K562 (cell line): ENCODE data around the gene HCN1. TPM values are rescaled to one million over a fixed set of nuclear protein-coding genes. Genes with fewer than 3 reads are reported as not detected.
A peak's percentile ranks its signal among the peaks of the same experiment; 100 is the strongest.

Experiments used
- ATAC-seq: fragments of 200-7000 bp; cut with Tn5 transposase; 3 replicates; pipeline ENCODE4 v1.9.1; 2020; ENCODE audit warnings: moderate library complexity
- BruUV-seq: library from RNA; stranded (reverse); fragments of 400-500 nt; replicated peaks from 2 replicates; lab custom pipeline; 2021; lab: Mats Ljungman, UMichigan
- CTCF ChIA-PET: fragments of 300-600 bp; formaldehyde crosslinking; extraction: SDS; loops from one replicate; lab custom pipeline; 2021; ENCODE audit warnings: low intra/inter-chr PET ratio; lab: Yijun Ruan, JAX
- POLR2A ChIA-PET: fragments of 300-600, 350-650 bp; sonication (Branson Sonifier 250); formaldehyde crosslinking; extraction: SDS; loops from one replicate; lab custom pipeline; 2021; ENCODE audit warnings: antibody characterized with exemption, inconsistent platforms; lab: Yijun Ruan, JAX
- DNase-seq, 4 experiments: peaks; one replicate each; pipeline versions ENCODE4 v3.0.0 to v3.0.0-alpha.2; 2011 to 2018; ENCODE audit warnings: low spot score in 3 of 4, mixed read lengths in 3 of 4; ENCODE audit errors: extremely low read depth in 1 of 4
- FAIRE-seq: peaks from 2 replicates; lab custom pipeline; 2011; peaks lifted over from hg19 to GRCh38; lab: Jason Lieb, UNC
- H2AFZ ChIP-seq: 2 replicates; pipeline ENCODE4 v1.6.0; 2011; ENCODE audit warnings: low read depth, low read length, control low read depth, inconsistent platforms
- H3K27ac ChIP-seq: fragments of 200-600 bp; 3 replicates; pipeline ENCODE4 v1.8.0; 2011; ENCODE audit warnings: low read depth, mild to moderate bottlenecking, control low read depth, inconsistent platforms, low read length, moderate library complexity, mixed read lengths; ENCODE audit errors: extremely low read depth
- H3K27me3 ChIP-seq, 2 experiments: fragments of 300-600 bp in 1 of 2; 2 replicates in 1 of 2; 3 replicates in 1 of 2; pipeline versions ENCODE4 v1.6.0 to v1.8.0; 2011; ENCODE audit warnings: inconsistent platforms in 2 of 2, low read length in 2 of 2, mild to moderate bottlenecking in 1 of 2, mixed read lengths in 1 of 2, moderate library complexity in 1 of 2; ENCODE audit not compliant: control insufficient read depth in 2 of 2, insufficient read depth in 2 of 2
- H3K36me3 ChIP-seq: fragments of 300-600 bp; 3 replicates; pipeline ENCODE4 v1.8.0; 2011; ENCODE audit warnings: mild to moderate bottlenecking, low read length, inconsistent platforms; ENCODE audit not compliant: control insufficient read depth, insufficient read depth
- H3K4me1 ChIP-seq, 2 experiments: fragments of 200-600 bp in 1 of 2; replicated peaks in 1 of 2; 2 replicates in 1 of 2; 3 replicates in 1 of 2; pipeline versions ENCODE4 v1.5.1 to v1.8.0; 2011; ENCODE audit warnings: inconsistent platforms in 2 of 2, low read length in 2 of 2, mild to moderate bottlenecking in 1 of 2, mixed read lengths in 1 of 2, moderate library complexity in 1 of 2; ENCODE audit not compliant: control insufficient read depth in 2 of 2, insufficient read depth in 2 of 2
- H3K4me2 ChIP-seq: 2 replicates; pipeline ENCODE4 v1.6.1; 2011; ENCODE audit warnings: low read length, control low read depth, inconsistent platforms, mixed read lengths; ENCODE audit not compliant: insufficient read depth
- H3K4me3 ChIP-seq: fragments of 200-600 bp; sonication (generic), shearing (Covaris generic); 2 replicates; pipeline ENCODE4 v1.5.1; 2016; ENCODE audit warnings: control low read depth, inconsistent platforms
- H3K79me2 ChIP-seq: fragments of 200-600 bp; 3 replicates; pipeline ENCODE4 v1.8.0; 2011; ENCODE audit warnings: low read length, inconsistent platforms; ENCODE audit not compliant: control insufficient read depth, insufficient read depth
- H3K9ac ChIP-seq, 2 experiments: 2 replicates each; pipeline versions ENCODE4 v1.6.0 to v1.6.1; 2011; ENCODE audit warnings: low read depth in 2 of 2, low read length in 2 of 2, control low read depth in 1 of 2, inconsistent platforms in 1 of 2, mild to moderate bottlenecking in 1 of 2, mixed read lengths in 1 of 2; ENCODE audit not compliant: insufficient read depth in 1 of 2
- H3K9me1 ChIP-seq: one replicate; pipeline ENCODE4 v1.6.0; 2011; ENCODE audit warnings: inconsistent platforms, mild to moderate bottlenecking, low read length, moderate library complexity; ENCODE audit not compliant: control insufficient read depth, insufficient read depth
- H3K9me3 ChIP-seq: replicated peaks from 2 replicates; pipeline ENCODE4 v1.5.1; 2011; ENCODE audit warnings: low read depth, low read length, inconsistent platforms; ENCODE audit not compliant: control insufficient read depth, insufficient read depth
- H4K20me1 ChIP-seq: replicated peaks from 2 replicates; pipeline ENCODE4 v1.6.1; 2011; ENCODE audit warnings: low read length, inconsistent platforms, mixed read lengths; ENCODE audit not compliant: control insufficient read depth, insufficient read depth
- AFF1 ChIP-seq, 2 experiments: fragments of 450-650 bp; IDR thresholded peaks; 2 replicates each; pipeline ENCODE4 v1.6.1; 2018; ENCODE audit warnings: mild to moderate bottlenecking in 2 of 2, low read depth in 1 of 2; ENCODE audit not compliant: partially characterized antibody in 2 of 2
- DIDO1 ChIP-seq: fragments of 450-650 bp; IDR thresholded peaks from 2 replicates; pipeline ENCODE4 v1.6.1; 2016; ENCODE audit warnings: low read depth, missing biosample characterization, missing genetic modification characterization
- DNMT1 ChIP-seq: fragments of 450-650 bp; IDR thresholded peaks from 2 replicates; pipeline ENCODE4 v1.6.1; 2016; ENCODE audit warnings: antibody characterized with exemption, mild to moderate bottlenecking
- MAFF ChIP-seq: IDR thresholded peaks from 2 replicates; pipeline ENCODE4 v1.6.1; 2012; ENCODE audit warnings: low read length, improper control_type of control experiment
- POLR3G ChIP-seq: IDR thresholded peaks from 2 replicates; pipeline ENCODE4 v1.6.1; 2011; ENCODE audit not compliant: insufficient read length, insufficient replicate concordance; ENCODE audit errors: extremely low read depth
- RREB1 ChIP-seq: fragments of 250-450 bp; sonication (Bioruptor Pico); IDR thresholded peaks from 2 replicates; pipeline ENCODE4 v1.4.0; 2020
- SRSF3 ChIP-seq: fragments of 200-400 bp; formaldehyde crosslinking; IDR thresholded peaks from 2 replicates; pipeline ENCODE4 v1.6.1; 2016; ENCODE audit warnings: mild to moderate bottlenecking, low read length, moderate library complexity; ENCODE audit not compliant: insufficient read depth
- TBP ChIP-seq: optimal IDR thresholded peaks from 2 replicates; pipeline ENCODE3; 2011; ENCODE audit warnings: low read depth, low read length, improper control_type of control experiment
- ZBTB1 ChIP-seq: sonication (generic); formaldehyde crosslinking; IDR thresholded peaks from 2 replicates; pipeline ENCODE4 v1.8.1; 2023; ENCODE audit warnings: missing genetic modification reagents, low read depth, mild to moderate bottlenecking, borderline replicate concordance
- ZNF740 ChIP-seq, 3 experiments: fragments of 200-800 bp in 1 of 3; sonication (Bioruptor generic) in 1 of 3; sonication (generic) in 1 of 3; formaldehyde crosslinking in 1 of 3; IDR thresholded peaks; 2 replicates each; pipeline versions ENCODE4 v1.6.1 to v1.8.0; 2016 to 2022; ENCODE audit warnings: mild to moderate bottlenecking in 2 of 3, missing compliant biosample characterization in 2 of 3, missing genetic modification characterization in 2 of 3, missing genetic modification reagents in 1 of 3
- WGBS: fragments of 100-300 bp; shearing (Covaris generic); methylation state at CpG from one replicate; pipeline ENCODE4 v1.1.6; 2016; ENCODE audit warnings: low coverage, mixed read lengths; ENCODE audit not compliant: insufficient coverage; ENCODE audit errors: missing lambda C conversion rate; 5-methylcytosine and 5-hydroxymethylcytosine counted together
- in situ Hi-C: fragments of 300-500 bp; cut with MboI; formaldehyde crosslinking; loops from 4 replicates; pipeline ENCODE4 v1.15.0; 2018; ENCODE audit warnings: inconsistent platforms, mixed read lengths
- intact Hi-C: fragments of 100-400 bp; cut with micrococcal nuclease; formaldehyde crosslinking; loops from 2 replicates; pipeline ENCODE4 v1.14.2; 2022
- polyA plus RNA-seq, 8 experiments: library from polyadenylated mRNA; depleted of rRNA in 4 of 8; stranded (reverse) in 5 of 8; unstranded in 3 of 8; fragments of >200 nt; fragmentation: Nextera tagmentation in 2 of 8; fragmentation: Illumina TruSeq in 1 of 8; extraction: Ambion mirVana in 2 of 8; extraction: Trizol in 1 of 8; gene quantifications; 2 replicates each; pipeline versions ENCODE4 v1.2.1 to v1.2.3, GENCODE V29; 2011 to 2014; ENCODE audit warnings: inconsistent platforms in 1 of 8, missing spikeins in 1 of 8
- total RNA-seq, 7 experiments: library from RNA; depleted of rRNA in 6 of 7; stranded (reverse); fragments of >200 nt in 6 of 7; fragmentation: Illumina TruSeq in 2 of 7; extraction: Trizol in 2 of 7; gene quantifications; 2 replicates each; pipeline versions ENCODE4 v1.2.1 to v1.2.3, GENCODE V29; 2011 to 2021; ENCODE audit warnings: low replicate concordance in 1 of 7

The HCN1 gene
- total and polyA plus RNA-seq, 9 of the 15 experiments (the other 6 are each of a cell fraction or from before 2014, with no cell fraction given): not detected

GRCh38 chr5:45725537-45725936, 29.4 kb upstream of the HCN1 start (continued):
- TF ChIP-seq TBP: no peak
- TF ChIP-seq MAFF: peak; percentile 30; the same call in 1 of the 2 replicates
- no peak for TF ChIP-seq ZBTB1 (CRISPR knock-in tag)
- no peak for TF ChIP-seq DIDO1 (tag)

- POLR2A ChIA-PET: no interaction called here
- CTCF ChIA-PET: no interaction called here
- BruUV-seq: no TSS peak
- no peak overlapping the region for H3K4me2 ChIP-seq
- H3K36me3 ChIP-seq: no peaks in the 10 kb centered on the region
- no peak for DNase-seq
- H3K27ac ChIP-seq: no peak overlapping the region
- H3K9me3 ChIP-seq: no peaks in the 10 kb centered on the region
- H3K4me3 ChIP-seq: no peak overlapping the region
- no peak for ATAC-seq
- H3K4me1 ChIP-seq: no peaks in the 10 kb centered on the region
- H2AFZ ChIP-seq: no peak overlapping the region
- intact Hi-C loops: no loop called here
- no peaks in the 10 kb centered on the region for H3K79me2 ChIP-seq
- in situ Hi-C loops: no loop called here
- FAIRE-seq: no peak
- H4K20me1 ChIP-seq: no peaks in the 10 kb centered on the region
- no peaks in the 10 kb centered on the region for H3K9me1 ChIP-seq
- H3K9ac ChIP-seq: no peak overlapping the region
- no peaks in the 10 kb centered on the region for H3K27me3 ChIP-seq
- 0% methylated on average over 6 of the region's 6 CpGs for WGBS
- no peak for TF ChIP-seq ZNF740 (CRISPR knock-in tag; IDR thresholded peaks at IDR 0.05)
- TF ChIP-seq ZNF740 (tag; IDR thresholded peaks at IDR 0.05): no peak
- TF ChIP-seq RREB1 (CRISPR knock-in tag): no peak
- no peak for TF ChIP-seq DNMT1
- no peak for TF ChIP-seq AFF1 (IDR thresholded peaks at IDR 0.05; ENCODE audit: low read depth in 1 of 2, partially characterized antibody in 2 of 2)
- TF ChIP-seq POLR3G: no peak
- TF ChIP-seq SRSF3: no peak
Observed at GRCh38 chr5:45697201-45697600, 1.0 kb upstream of the HCN1 start.
